Mucosa of descending colon (tissue), 3 donors: ENCODE results near the gene LUC7L. TPM values are rescaled to one million over a fixed set of nuclear protein-coding genes. Genes with fewer than 3 reads are reported as not detected.
A peak's percentile ranks its signal among the peaks of the same experiment; 100 is the strongest.
"Not testable (repeated sequence)": the region's sequence is repeated elsewhere in the genome, so short reads cannot be mapped to it uniquely, and the experiment has no call there.

Experiments
- ATAC-seq: fragments of 200-7000 bp; cut with Tn5 transposase; one replicate; pipeline ENCODE4 v1.9.1; 2020; ENCODE audit warnings: mild to moderate bottlenecking, moderate library complexity
- DNase-seq, 3 donors: peaks; one replicate each; pipeline ENCODE4 v3.0.0-alpha.2; 2020
- H3K36me3 ChIP-seq: fragments of 200-600 bp; one replicate; pipeline ENCODE4 v1.8.0; 2021; ENCODE audit warnings: low read depth, mild to moderate bottlenecking
- H3K4me1 ChIP-seq: fragments of 200-600 bp; one replicate; pipeline ENCODE4 v1.8.0; 2021; ENCODE audit warnings: low read depth, mild to moderate bottlenecking
- H3K4me3 ChIP-seq: fragments of 200-600 bp; one replicate; pipeline ENCODE4 v1.8.0; 2021; ENCODE audit warnings: mild to moderate bottlenecking
- H3K9me3 ChIP-seq: fragments of 200-600 bp; one replicate; pipeline ENCODE4 v1.8.0; 2021; ENCODE audit warnings: mild to moderate bottlenecking
- intact Hi-C, 2 donors: fragments of 100-400 bp; cut with DNase I in 1 of 2; cut with micrococcal nuclease in 1 of 2; formaldehyde crosslinking; loops; one replicate each; pipeline versions ENCODE4 v1.11.0 to v1.11.1; 2022; cut with DNase I, micrococcal nuclease
- total RNA-seq, 3 donors: library from RNA; stranded (reverse); fragmentation: NEBNext Ultra II Directional in 2 of 3; extraction: Animal tissue kit (Norgen Biotek cat#: 25700) in 2 of 3; gene quantifications; one replicate each; pipeline versions ENCODE4 v1.2.1 to v1.2.4, GENCODE V29; 2021 to 2023
- TF ChIP-seq, protein P1 (sequence below): fragments of 200-600 bp; IDR thresholded peaks from one replicate; pipeline ENCODE4 v1.8.0; 2022; ENCODE audit warnings: antibody characterized with exemption, mild to moderate bottlenecking
- donor health status: DM: no; HTN: no; CAD: no; lungs with moderate emphysema.
- donor health status: DM: no; HTN: no; CAD: no.
- donor health status: DM: no; HTN: yes; CAD: no.

The LUC7L gene
- total RNA-seq, 3 donors from 2014 or later = 47.8 to 86.8 (median 67.2) TPM

GRCh38 chr16:230949-231348 lies 1.7 kb upstream of the LUC7L start:
- H3K9me3 ChIP-seq = no peaks in the 10 kb centered on the region
- H3K4me3 ChIP-seq = no peak overlapping the region
- ATAC-seq = no peak
- no peak for DNase-seq
- intact Hi-C loops = no loop called here
- peaks cover 16% of the 10 kb centered on the region for H3K4me1 ChIP-seq
- TF ChIP-seq, protein P1, sequence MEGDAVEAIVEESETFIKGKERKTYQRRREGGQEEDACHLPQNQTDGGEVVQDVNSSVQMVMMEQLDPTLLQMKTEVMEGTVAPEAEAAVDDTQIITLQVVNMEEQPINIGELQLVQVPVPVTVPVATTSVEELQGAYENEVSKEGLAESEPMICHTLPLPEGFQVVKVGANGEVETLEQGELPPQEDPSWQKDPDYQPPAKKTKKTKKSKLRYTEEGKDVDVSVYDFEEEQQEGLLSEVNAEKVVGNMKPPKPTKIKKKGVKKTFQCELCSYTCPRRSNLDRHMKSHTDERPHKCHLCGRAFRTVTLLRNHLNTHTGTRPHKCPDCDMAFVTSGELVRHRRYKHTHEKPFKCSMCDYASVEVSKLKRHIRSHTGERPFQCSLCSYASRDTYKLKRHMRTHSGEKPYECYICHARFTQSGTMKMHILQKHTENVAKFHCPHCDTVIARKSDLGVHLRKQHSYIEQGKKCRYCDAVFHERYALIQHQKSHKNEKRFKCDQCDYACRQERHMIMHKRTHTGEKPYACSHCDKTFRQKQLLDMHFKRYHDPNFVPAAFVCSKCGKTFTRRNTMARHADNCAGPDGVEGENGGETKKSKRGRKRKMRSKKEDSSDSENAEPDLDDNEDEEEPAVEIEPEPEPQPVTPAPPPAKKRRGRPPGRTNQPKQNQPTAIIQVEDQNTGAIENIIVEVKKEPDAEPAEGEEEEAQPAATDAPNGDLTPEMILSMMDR = no peak
- H3K36me3 ChIP-seq = no peaks in the 10 kb centered on the region

DNA sequence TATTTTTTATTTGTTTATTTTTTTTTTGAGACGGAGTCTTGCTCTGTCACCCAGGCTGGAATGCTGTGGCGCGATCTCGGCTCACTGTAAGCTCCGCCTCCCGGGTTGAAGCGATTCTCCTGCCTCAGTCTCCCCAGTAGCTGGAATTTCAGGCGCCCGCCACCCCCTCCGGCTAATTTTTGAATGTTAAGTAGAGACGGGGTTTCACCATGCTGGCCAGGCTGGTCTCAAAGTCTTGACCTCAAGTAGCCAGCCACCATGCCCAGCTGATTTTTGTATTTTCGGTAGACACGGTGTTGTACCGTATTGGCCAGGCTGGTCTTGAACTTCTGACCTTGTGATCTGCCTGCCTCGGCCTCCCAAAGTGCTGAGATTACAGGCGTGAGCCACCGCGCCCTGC lies 1.1 kb upstream of the LUC7L start:
- H3K36me3 ChIP-seq, ATAC-seq, DNase-seq, H3K4me3 ChIP-seq, intact Hi-C loops, H3K9me3 ChIP-seq: not testable (repeated sequence)
- H3K4me1 ChIP-seq = peaks cover 11% of the 10 kb centered on the region

DNA sequence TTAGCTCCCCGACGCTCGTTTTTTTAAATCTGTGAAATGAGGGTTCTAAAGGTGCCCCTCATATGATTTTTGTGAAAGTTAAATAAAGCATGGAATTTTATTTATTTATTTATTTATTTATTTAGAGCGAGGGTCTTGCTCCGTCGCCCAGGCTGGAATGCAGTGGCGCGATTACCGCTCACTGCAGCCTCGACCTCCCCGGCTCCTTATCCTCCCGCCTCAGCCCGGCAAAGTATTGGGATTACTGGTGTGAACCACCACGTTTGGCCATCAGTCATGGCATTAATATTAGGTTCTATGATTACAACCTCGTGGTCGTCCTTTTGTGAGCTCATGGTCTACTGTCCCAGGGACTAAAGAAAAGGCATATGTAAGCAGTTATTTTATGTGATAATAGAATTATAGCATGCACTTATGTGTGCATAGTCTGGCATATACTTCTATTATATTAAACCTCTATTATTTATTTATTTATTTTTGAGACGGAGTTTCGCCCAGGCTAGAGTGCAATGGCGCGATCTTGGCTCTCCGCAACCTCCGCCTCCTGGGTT lies 557 bp upstream of the LUC7L start:
- no peaks in the 10 kb centered on the region for H3K36me3 ChIP-seq
- no peak overlapping the region for H3K4me3 ChIP-seq
- ATAC-seq = no peak
- intact Hi-C loops = no loop called here
- TF ChIP-seq, protein P1 = no peak
- H3K9me3 ChIP-seq = no peaks in the 10 kb centered on the region
- H3K4me1 ChIP-seq = peaks cover 11% of the 10 kb centered on the region
- no peak for DNase-seq

GRCh38 chr16:228151-228851 lies 948 bp downstream of the LUC7L start:
- H3K9me3 ChIP-seq = no peaks in the 10 kb centered on the region
- no peak for DNase-seq
- TF ChIP-seq, protein P1 = no peak
- peak overlapping the region; percentile 57 for H3K4me3 ChIP-seq
- H3K4me1 ChIP-seq = peaks cover 11% of the 10 kb centered on the region
- peak; percentile 60 for ATAC-seq
- intact Hi-C loops = no loop called here
- H3K36me3 ChIP-seq = no peaks in the 10 kb centered on the region

DNA sequence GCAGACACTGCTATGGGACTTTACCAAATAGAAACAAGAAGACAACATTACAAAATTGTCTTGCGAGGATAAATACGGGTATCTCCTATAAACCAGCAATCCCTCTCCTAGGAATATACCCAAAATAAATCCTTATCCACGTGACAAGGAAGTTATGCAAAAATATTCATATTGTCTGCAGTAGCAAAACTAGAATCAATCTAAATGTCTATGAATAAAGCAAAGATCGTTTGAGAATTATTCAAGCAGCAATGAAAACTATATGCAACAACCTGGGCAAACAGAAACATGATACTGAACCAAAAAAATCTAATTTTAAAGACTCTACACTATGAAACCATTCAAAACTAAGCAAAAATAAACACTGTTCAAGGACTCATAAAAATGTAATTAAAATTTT lies 9.2 kb downstream of the LUC7L start:
- no peak overlapping the region for H3K4me3 ChIP-seq
- TF ChIP-seq, protein P1 = no peak
- ATAC-seq = no peak
- no peaks in the 10 kb centered on the region for H3K36me3 ChIP-seq
- H3K4me1 ChIP-seq = no peaks in the 10 kb centered on the region
- intact Hi-C loops = no loop called here
- no peak for DNase-seq
- no peaks in the 10 kb centered on the region for H3K9me3 ChIP-seq

DNA sequence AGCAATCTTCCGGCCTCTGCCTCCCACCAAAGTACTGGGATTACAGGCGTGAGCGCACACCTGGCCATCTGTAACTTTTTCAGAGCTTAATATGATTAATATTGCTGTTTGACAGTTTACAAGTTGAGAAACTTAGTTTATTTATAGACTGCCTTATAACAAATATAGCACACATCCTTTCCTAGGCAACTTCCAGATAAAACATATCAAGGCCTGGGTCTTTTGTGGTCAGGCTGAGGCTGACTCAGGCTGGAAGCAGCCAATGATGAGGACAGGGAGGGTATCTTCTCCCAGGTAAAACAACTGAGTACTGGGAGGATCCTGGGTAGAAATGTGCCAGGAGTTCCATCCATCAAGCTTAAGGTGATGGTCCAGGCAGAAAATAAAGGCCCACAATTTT lies 16.2 kb downstream of the LUC7L start:
- DNase-seq (no peak), ATAC-seq (no peak)
- TF ChIP-seq, protein P1 = no peak
- intact Hi-C loops = no loop called here
- H3K4me1 ChIP-seq = no peaks in the 10 kb centered on the region
- H3K9me3 ChIP-seq = no peaks in the 10 kb centered on the region
- no peaks in the 10 kb centered on the region for H3K36me3 ChIP-seq
- no peak overlapping the region for H3K4me3 ChIP-seq

DNA sequence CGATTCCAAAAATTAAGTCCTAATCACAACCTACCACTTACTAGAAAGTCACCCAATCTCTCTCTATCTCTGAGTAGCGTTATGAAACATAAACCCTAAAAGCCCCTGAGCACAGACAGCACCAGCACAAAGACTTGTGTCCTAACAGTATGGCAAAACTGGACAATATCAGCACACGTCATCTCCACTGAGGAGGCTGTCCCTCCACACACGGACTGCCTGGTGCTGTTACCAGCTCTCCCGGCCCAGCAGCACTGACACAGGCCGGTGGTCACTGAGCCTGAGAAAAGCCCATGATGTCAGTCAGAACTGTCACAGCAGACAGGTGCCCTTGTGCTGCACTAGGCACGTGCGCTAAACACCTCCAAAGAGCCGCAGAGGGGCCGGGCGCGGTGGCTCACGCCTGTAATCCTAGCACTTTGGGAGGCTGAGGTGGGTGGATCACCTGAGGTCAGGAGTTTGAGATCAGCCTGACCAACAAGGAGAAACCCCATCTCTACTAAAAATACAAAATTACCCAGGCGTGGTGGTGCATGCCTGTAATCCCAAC lies 17.5 kb downstream of the LUC7L start:
- not testable (repeated sequence) for ATAC-seq, DNase-seq

DNA sequence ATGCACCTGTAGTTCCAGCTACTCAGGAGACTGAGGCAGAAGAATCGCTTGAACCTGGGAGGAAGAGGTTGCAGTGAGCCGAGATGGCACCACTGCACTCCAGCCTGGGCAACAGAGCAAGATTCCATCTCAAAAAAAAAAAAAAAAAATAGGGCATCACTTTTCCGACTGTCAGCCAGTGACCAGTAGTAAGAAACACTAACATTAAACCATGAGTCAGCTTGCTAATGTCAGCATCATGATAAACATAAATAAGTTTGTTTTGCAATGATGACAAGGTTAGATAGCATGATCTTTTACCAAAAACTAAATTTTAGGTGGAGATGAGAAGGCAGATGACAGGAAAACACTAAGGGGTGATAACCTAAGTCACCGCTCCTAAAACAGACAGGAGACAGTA lies 19.9 kb downstream of the LUC7L start:
- ATAC-seq, DNase-seq, H3K4me3 ChIP-seq, H3K9me3 ChIP-seq, H3K4me1 ChIP-seq, intact Hi-C loops: not testable (repeated sequence)
- H3K36me3 ChIP-seq = peaks cover 13% of the 10 kb centered on the region

More for the DNA sequence above, 17.5 kb downstream of the LUC7L start:
- H3K4me1 ChIP-seq, intact Hi-C loops, H3K9me3 ChIP-seq, H3K4me3 ChIP-seq, H3K36me3 ChIP-seq: not testable (repeated sequence)

DNA sequence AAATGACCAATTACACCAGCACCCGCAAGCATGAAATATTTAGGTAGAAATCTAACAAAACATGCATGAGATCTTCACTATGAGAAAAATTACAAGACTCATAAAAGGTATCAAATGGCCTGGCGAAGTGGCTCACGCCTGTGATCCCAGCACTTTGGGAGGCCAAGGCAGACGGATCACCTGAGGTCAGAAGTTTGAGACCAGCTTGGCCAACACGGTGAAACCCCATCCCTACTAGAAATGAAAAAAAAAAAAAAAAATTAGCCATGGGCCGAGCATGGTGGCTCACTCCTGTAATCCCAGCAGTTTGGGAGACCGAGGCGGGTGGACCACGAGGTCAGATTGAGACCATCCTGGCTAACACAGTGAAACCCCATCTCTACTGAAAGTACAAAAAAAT lies 25.2 kb downstream of the LUC7L start:
- ATAC-seq, H3K9me3 ChIP-seq, DNase-seq, intact Hi-C loops, H3K4me1 ChIP-seq, H3K4me3 ChIP-seq: not testable (repeated sequence)
- H3K36me3 ChIP-seq = peaks cover 13% of the 10 kb centered on the region
